Trophoblast cell (in vitro differentiated cells and primary cell): ENCODE data around the gene PHF21A. TPM values are rescaled to one million over a fixed set of nuclear protein-coding genes. Genes with fewer than 3 reads are reported as not detected.

Source experiments
- DNase-seq, 2 donors: peaks; one replicate each; pipeline ENCODE4 v3.0.0-alpha.2; 2016
- H2AFZ ChIP-seq: 2 replicates; pipeline ENCODE4 v1.6.1; 2013; ENCODE audit warnings: low read length, moderate library complexity, mild to moderate bottlenecking; ENCODE audit not compliant: insufficient read depth, poor library complexity
- H2AK5ac ChIP-seq: 2 replicates; pipeline ENCODE4 v1.6.1; 2013; ENCODE audit warnings: mild to moderate bottlenecking, low read length
- H2BK120ac ChIP-seq: 2 replicates; pipeline ENCODE4 v1.6.1; 2013; ENCODE audit warnings: low read length, mild to moderate bottlenecking, moderate library complexity; ENCODE audit not compliant: insufficient read depth, poor library complexity
- H2BK12ac ChIP-seq: 2 replicates; pipeline ENCODE4 v1.6.1; 2013; ENCODE audit warnings: mild to moderate bottlenecking, low read length, moderate library complexity
- H2BK5ac ChIP-seq: 2 replicates; pipeline ENCODE4 v1.6.1; 2013; ENCODE audit warnings: low read length, low read depth, moderate library complexity, mild to moderate bottlenecking; ENCODE audit not compliant: poor library complexity
- H3K14ac ChIP-seq: 2 replicates; pipeline ENCODE4 v1.6.1; 2013; ENCODE audit warnings: mild to moderate bottlenecking, low read length
- H3K18ac ChIP-seq: 2 replicates; pipeline ENCODE4 v1.6.1; 2013; ENCODE audit warnings: mild to moderate bottlenecking, low read length
- H3K23ac ChIP-seq: 2 replicates; pipeline ENCODE4 v1.6.1; 2013; ENCODE audit warnings: low read length
- H3K27ac ChIP-seq: 2 replicates; pipeline ENCODE4 v1.5.1; 2013; ENCODE audit warnings: low read depth, mild to moderate bottlenecking, inconsistent platforms, low read length, moderate library complexity
- H3K27me3 ChIP-seq: 2 replicates; pipeline ENCODE4 v1.6.1; 2013; ENCODE audit warnings: inconsistent platforms, mild to moderate bottlenecking, low read length, moderate library complexity; ENCODE audit not compliant: insufficient read depth
- H3K36me3 ChIP-seq, 2 experiments: 1 replicate in 1 of 2; 2 replicates in 1 of 2; pipeline ENCODE4 v1.6.1; 2013; ENCODE audit warnings: low read length in 2 of 2, mild to moderate bottlenecking in 2 of 2, moderate library complexity in 1 of 2; ENCODE audit not compliant: insufficient read depth in 2 of 2, control insufficient read depth in 1 of 2
- H3K4ac ChIP-seq: 2 replicates; pipeline ENCODE4 v1.6.1; 2013; ENCODE audit warnings: low read depth, mild to moderate bottlenecking, low read length, moderate library complexity
- H3K4me1 ChIP-seq, 2 experiments: 1 replicate in 1 of 2; 2 replicates in 1 of 2; pipeline ENCODE4 v1.6.1; 2013; ENCODE audit warnings: low read length in 2 of 2, mild to moderate bottlenecking in 2 of 2, moderate library complexity in 1 of 2; ENCODE audit not compliant: insufficient read depth in 2 of 2, control insufficient read depth in 1 of 2
- H3K4me2 ChIP-seq: 2 replicates; pipeline ENCODE4 v1.6.1; 2013; ENCODE audit warnings: inconsistent platforms, mild to moderate bottlenecking, low read length, moderate library complexity
- H3K4me3 ChIP-seq: 2 replicates; pipeline ENCODE4 v1.5.1; 2013; ENCODE audit warnings: mild to moderate bottlenecking, low read depth, low read length, inconsistent platforms
- H3K79me1 ChIP-seq: one replicate; pipeline ENCODE4 v1.6.1; 2013; ENCODE audit warnings: low read length
- H3K79me2 ChIP-seq: 2 replicates; pipeline ENCODE4 v1.6.1; 2013; ENCODE audit warnings: low read length, mild to moderate bottlenecking; ENCODE audit not compliant: control insufficient read depth, insufficient read depth, poor library complexity
- H3K9ac ChIP-seq: 2 replicates; pipeline ENCODE4 v1.6.1; 2013; ENCODE audit warnings: mild to moderate bottlenecking, low read length
- H3K9me3 ChIP-seq: 2 replicates; pipeline ENCODE4 v1.6.1; 2013; ENCODE audit warnings: low read depth, mild to moderate bottlenecking, control low read depth, inconsistent platforms, low read length; ENCODE audit not compliant: insufficient read depth
- H4K12ac ChIP-seq: 2 replicates; pipeline ENCODE4 v1.6.1; 2013; ENCODE audit warnings: low read depth, mild to moderate bottlenecking, low read length, moderate library complexity
- H4K8ac ChIP-seq: 2 replicates; pipeline ENCODE4 v1.6.1; 2013; ENCODE audit warnings: low read depth, mild to moderate bottlenecking, low read length, moderate library complexity
- H4K91ac ChIP-seq: one replicate; pipeline ENCODE4 v1.6.1; 2013; ENCODE audit warnings: low read depth, mild to moderate bottlenecking, low read length, moderate library complexity
- WGBS: extraction: QIAGEN DNeasy Blood & Tissue Kit; methylation state at CpG from one replicate; pipeline ENCODE4 v1.1.7; 2013; ENCODE audit warnings: missing lambda C conversion rate; ENCODE audit not compliant: insufficient read length, insufficient coverage; ENCODE audit errors: extremely low coverage; 5-methylcytosine and 5-hydroxymethylcytosine counted together
- polyA plus RNA-seq: library from polyadenylated mRNA; stranded (reverse); fragments of 200-250 nt; gene quantifications from 2 replicates; pipeline ENCODE4 v1.2.3, GENCODE V29; 2013

The PHF21A gene
- 29.5 and 31.4 TPM in 2 replicates for polyA plus RNA-seq

DNA sequence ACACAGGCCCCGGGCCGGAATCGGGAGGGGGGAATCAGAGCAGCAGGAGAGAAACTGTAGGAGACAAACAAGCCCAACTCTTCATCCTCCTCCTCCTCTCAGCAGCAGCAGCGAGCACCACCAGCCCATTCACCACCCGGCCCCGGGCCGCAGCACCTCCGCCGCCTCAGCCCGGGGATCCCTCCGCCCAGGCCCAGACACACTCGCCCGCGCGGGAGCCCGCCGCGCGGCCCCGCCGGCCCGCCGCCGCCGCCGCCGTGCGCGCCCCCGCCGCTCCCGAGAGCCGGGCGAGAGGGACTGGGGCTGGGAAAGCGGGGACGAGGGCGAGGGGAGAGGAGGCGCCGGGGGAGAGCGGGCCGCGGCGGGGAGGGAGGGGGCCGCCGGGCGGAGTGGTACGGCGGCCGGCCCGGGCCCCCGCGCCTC, at the start of gene PHF21A:
TSS of gene PHF21A (minus strand) at position 154 of the 423 bp plus-strand sequence. CDS start 37,235 bp downstream, outside the sequence.
- no peak within 1 kb of the TSS for H3K23ac ChIP-seq
- peak within 1 kb of the TSS; percentile 58 for H3K4ac ChIP-seq
- peak within 1 kb of the TSS; percentile 79 for H2AK5ac ChIP-seq
- H3K4me3 ChIP-seq, result peak within 1 kb of the TSS; percentile 75
- peak within 1 kb of the TSS; percentile 90 for H4K91ac ChIP-seq
- H3K4me2 ChIP-seq, result peak within 1 kb of the TSS; percentile 71
- peak within 1 kb of the TSS; percentile 91 for H4K8ac ChIP-seq
- H3K14ac ChIP-seq, result peak within 1 kb of the TSS; percentile 90
- no CpG with 5 or more reads among the region's 52 CpGs for WGBS
- peaks cover 10% of the 10 kb centered on the region for H3K79me2 ChIP-seq
- H3K36me3 ChIP-seq, result no peaks in the 10 kb centered on the region
- peak; percentile 81 to 90 for DNase-seq
- peak within 1 kb of the TSS; percentile 97 for H4K12ac ChIP-seq
- H2AFZ ChIP-seq, result peak within 1 kb of the TSS; percentile 93
- peak within 1 kb of the TSS; percentile 88 for H3K27ac ChIP-seq
- H2BK120ac ChIP-seq, result peak within 1 kb of the TSS; percentile 87
- H3K18ac ChIP-seq, result peak within 1 kb of the TSS; percentile 87
- peak within 1 kb of the TSS; percentile 67 for H3K9ac ChIP-seq
- H2BK12ac ChIP-seq, result peak within 1 kb of the TSS; percentile 50
- no peaks in the 10 kb centered on the region for H3K9me3 ChIP-seq
- H3K27me3 ChIP-seq, result no peaks in the 10 kb centered on the region
- peaks cover 0 to 3% of the 10 kb centered on the region in 2 experiments for H3K4me1 ChIP-seq
- peaks cover 17% of the 10 kb centered on the region for H3K79me1 ChIP-seq
- peak within 1 kb of the TSS; percentile 96 for H2BK5ac ChIP-seq

DNA sequence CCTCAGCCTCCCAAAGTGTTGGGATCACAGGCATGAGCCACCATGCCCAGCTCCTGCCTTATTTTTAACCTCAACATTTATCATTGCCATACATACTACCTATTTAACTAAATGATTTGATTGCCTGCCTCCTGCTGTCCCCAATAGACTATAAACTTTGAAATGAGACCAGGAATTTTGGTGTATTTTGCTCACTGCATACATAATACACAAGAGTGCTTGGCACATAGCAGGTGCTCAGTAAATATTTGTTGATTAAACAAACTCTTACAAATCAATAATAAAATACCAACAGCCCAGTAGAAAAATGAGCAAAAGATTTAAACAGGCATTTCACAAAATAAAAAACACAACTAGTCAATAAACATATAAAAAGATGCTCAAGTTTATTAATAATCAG, 49.5 kb upstream of the PHF21A start:
- H2AFZ ChIP-seq, result no peak overlapping the region

DNA sequence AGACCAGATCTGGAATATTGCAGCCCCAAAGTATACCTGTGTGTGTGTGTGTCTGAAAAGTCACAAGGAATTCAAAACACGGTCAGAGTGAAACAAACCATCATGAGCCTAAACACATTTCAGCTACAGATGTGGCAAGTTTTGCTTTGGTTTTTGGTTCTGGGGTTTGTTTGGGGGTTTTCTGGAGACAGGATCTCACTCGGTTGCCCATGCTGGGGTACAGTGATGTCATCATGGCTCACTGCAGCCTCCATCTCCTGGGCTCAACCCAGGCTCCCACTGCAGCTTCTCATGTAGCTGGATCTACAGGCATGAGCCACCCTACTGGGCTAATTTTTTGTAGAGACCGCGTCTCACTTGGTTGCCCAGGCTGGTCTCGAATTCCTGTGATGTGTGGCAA, 41.4 kb upstream of the PHF21A start:
- Histone ChIP-seq H2BK5ac (no peak overlapping the region), H3K4me1 (no peaks in the 10 kb centered on the region), H3K79me2 (no peaks in the 10 kb centered on the region)

More for the DNA sequence above, 49.5 kb upstream of the PHF21A start:
- no peak overlapping the region for H3K4ac ChIP-seq
- H3K9ac ChIP-seq, result no peak overlapping the region
- H2BK5ac ChIP-seq, result no peak overlapping the region
- H3K36me3 ChIP-seq, result no peaks in the 10 kb centered on the region
- no peak overlapping the region for H3K4me3 ChIP-seq
- no peak overlapping the region for H3K27ac ChIP-seq
- H2BK12ac ChIP-seq, result no peak overlapping the region
- no peak overlapping the region for H3K14ac ChIP-seq
- H3K9me3 ChIP-seq, result no peaks in the 10 kb centered on the region
- no peak overlapping the region for H2BK120ac ChIP-seq
- no peak overlapping the region for H3K23ac ChIP-seq
- DNase-seq, result no peak
- no peaks in the 10 kb centered on the region for H3K4me1 ChIP-seq
- no peak overlapping the region for H4K91ac ChIP-seq
- H2AK5ac ChIP-seq, result no peak overlapping the region
- no peaks in the 10 kb centered on the region for H3K79me1 ChIP-seq
- no peak overlapping the region for H3K4me2 ChIP-seq
- no peak overlapping the region for H4K8ac ChIP-seq
- no peak overlapping the region for H4K12ac ChIP-seq
- no peaks in the 10 kb centered on the region for H3K79me2 ChIP-seq
- H3K18ac ChIP-seq, result no peak overlapping the region
- H3K27me3 ChIP-seq, result no peaks in the 10 kb centered on the region

DNA sequence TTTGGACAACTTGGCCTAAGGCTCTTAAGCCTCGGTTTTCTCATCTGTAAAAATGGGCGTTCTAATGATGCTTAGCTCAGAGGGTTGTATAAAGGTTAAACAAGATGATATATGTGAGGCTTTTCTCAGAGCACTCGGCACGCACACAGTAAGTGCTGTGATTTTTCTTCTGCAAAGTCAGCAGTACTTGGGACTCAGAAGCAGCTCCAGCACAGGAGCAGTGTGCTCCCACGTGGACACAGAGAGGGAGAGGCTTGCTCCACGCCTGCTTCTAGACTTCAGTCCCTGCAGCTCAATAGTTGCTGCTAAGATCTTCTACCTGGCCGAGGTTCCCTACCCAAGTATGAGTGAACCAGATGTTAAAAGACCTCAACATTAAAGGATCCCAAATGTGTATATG, 39.9 kb upstream of the PHF21A start:
- H2AFZ ChIP-seq, result no peak overlapping the region
- no peak overlapping the region for H2AK5ac ChIP-seq
- no peak overlapping the region for H2BK12ac ChIP-seq
- H3K14ac ChIP-seq, result no peak overlapping the region
- no peaks in the 10 kb centered on the region for H3K4me1 ChIP-seq
- H3K27ac ChIP-seq, result no peak overlapping the region
- no peak overlapping the region for H3K4me2 ChIP-seq
- no peak overlapping the region for H2BK5ac ChIP-seq
- H4K12ac ChIP-seq, result no peak overlapping the region
- no peak overlapping the region for H3K18ac ChIP-seq
- no peak overlapping the region for H4K8ac ChIP-seq
- DNase-seq, result peak; percentile 2 to 5
- H4K91ac ChIP-seq, result no peak overlapping the region
- H3K23ac ChIP-seq, result no peak overlapping the region
- H3K27me3 ChIP-seq, result no peaks in the 10 kb centered on the region
- H3K36me3 ChIP-seq, result no peaks in the 10 kb centered on the region
- H3K79me1 ChIP-seq, result no peaks in the 10 kb centered on the region
- H3K79me2 ChIP-seq, result no peaks in the 10 kb centered on the region
- no CpG with 5 or more reads among the region's 7 CpGs for WGBS
- H2BK120ac ChIP-seq, result no peak overlapping the region
- H3K9me3 ChIP-seq, result no peaks in the 10 kb centered on the region
- H3K4ac ChIP-seq, result no peak overlapping the region
- H3K9ac ChIP-seq, result no peak overlapping the region
- no peak overlapping the region for H3K4me3 ChIP-seq

More for the DNA sequence above, 41.4 kb upstream of the PHF21A start:
- Histone ChIP-seq H2BK12ac (no peak overlapping the region), H3K27me3 (no peaks in the 10 kb centered on the region), H3K9ac (no peak overlapping the region), H4K91ac (no peak overlapping the region), H3K23ac (no peak overlapping the region), H4K12ac (no peak overlapping the region), H3K4me2 (no peak overlapping the region), H4K8ac (no peak overlapping the region), H3K18ac (no peak overlapping the region), H3K4ac (no peak overlapping the region), H2BK120ac (no peak overlapping the region), H3K9me3 (no peaks in the 10 kb centered on the region), H3K79me1 (no peaks in the 10 kb centered on the region), H3K27ac (no peak overlapping the region), H3K14ac (no peak overlapping the region), H2AK5ac (no peak overlapping the region), H2AFZ (no peak overlapping the region), H3K4me3 (no peak overlapping the region), H3K36me3 (no peaks in the 10 kb centered on the region)
- no peak for DNase-seq
- no CpG with 5 or more reads among the region's 5 CpGs for WGBS
